Transverse colon (tissue), 4 donors: Measurements from ENCODE around the gene PUDP.

ENCODE experiments used
- EP300 ChIP-seq: sonication (generic); formaldehyde crosslinking; IDR thresholded peaks from one replicate; pipeline ENCODE4 v1.6.1; 2017; ENCODE audit warnings: antibody characterized with exemption, low read depth
- POLR2A ChIP-seq: fragments of 450-650 bp; IDR thresholded peaks from one replicate; pipeline ENCODE4 v1.6.1; 2016; ENCODE audit warnings: antibody characterized with exemption, mild to moderate bottlenecking, moderate library complexity
- POLR2AphosphoS5 ChIP-seq, 3 donors: sonication (generic); formaldehyde crosslinking; IDR thresholded peaks; one replicate each; pipeline ENCODE4 v1.6.1; 2016; ENCODE audit warnings: antibody characterized with exemption in 3 of 3
- TF ChIP-seq, protein P1 (sequence below), 5 experiments: fragments of 200-600 bp in 3 of 5; fragments of 450-650 bp in 2 of 5; sonication (generic) in 3 of 5; IDR thresholded peaks; 1 replicate in 2 of 5; 2 replicates in 3 of 5; pipeline ENCODE4 v1.5.1; 2016 to 2017; ENCODE audit warnings: antibody characterized with exemption in 5 of 5, inconsistent platforms in 3 of 5, mild to moderate bottlenecking in 2 of 5, moderate library complexity in 1 of 5

GRCh38 chrX:7019555-7019954 lies 128.4 kb downstream of the PUDP start:
- TF ChIP-seq POLR2A, result no peak
- TF ChIP-seq, protein P1, sequence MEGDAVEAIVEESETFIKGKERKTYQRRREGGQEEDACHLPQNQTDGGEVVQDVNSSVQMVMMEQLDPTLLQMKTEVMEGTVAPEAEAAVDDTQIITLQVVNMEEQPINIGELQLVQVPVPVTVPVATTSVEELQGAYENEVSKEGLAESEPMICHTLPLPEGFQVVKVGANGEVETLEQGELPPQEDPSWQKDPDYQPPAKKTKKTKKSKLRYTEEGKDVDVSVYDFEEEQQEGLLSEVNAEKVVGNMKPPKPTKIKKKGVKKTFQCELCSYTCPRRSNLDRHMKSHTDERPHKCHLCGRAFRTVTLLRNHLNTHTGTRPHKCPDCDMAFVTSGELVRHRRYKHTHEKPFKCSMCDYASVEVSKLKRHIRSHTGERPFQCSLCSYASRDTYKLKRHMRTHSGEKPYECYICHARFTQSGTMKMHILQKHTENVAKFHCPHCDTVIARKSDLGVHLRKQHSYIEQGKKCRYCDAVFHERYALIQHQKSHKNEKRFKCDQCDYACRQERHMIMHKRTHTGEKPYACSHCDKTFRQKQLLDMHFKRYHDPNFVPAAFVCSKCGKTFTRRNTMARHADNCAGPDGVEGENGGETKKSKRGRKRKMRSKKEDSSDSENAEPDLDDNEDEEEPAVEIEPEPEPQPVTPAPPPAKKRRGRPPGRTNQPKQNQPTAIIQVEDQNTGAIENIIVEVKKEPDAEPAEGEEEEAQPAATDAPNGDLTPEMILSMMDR (IDR thresholded peaks at IDR 0.05), result no peak
- no peak for TF ChIP-seq EP300
- no peak for TF ChIP-seq POLR2AphosphoS5 (IDR thresholded peaks at IDR 0.05)
